Panc1 (cell line): ENCODE data around the gene LARP7.

Source experiments
- CTCF ChIP-seq: fragments of 450-650 bp; IDR thresholded peaks from 2 replicates; pipeline ENCODE4 v1.5.1; 2017; ENCODE audit warnings: mild to moderate bottlenecking
- SIN3A ChIP-seq: IDR thresholded peaks from 2 replicates; pipeline ENCODE4 v1.6.1; 2012; ENCODE audit warnings: low read depth, mild to moderate bottlenecking, low read length, moderate library complexity, borderline replicate concordance; ENCODE audit not compliant: insufficient read depth
- TCF7L2 ChIP-seq: IDR thresholded peaks from 2 replicates; pipeline ENCODE4 v1.6.1; 2011; ENCODE audit warnings: mild to moderate bottlenecking, low read depth, low read length, inconsistent platforms

DNA sequence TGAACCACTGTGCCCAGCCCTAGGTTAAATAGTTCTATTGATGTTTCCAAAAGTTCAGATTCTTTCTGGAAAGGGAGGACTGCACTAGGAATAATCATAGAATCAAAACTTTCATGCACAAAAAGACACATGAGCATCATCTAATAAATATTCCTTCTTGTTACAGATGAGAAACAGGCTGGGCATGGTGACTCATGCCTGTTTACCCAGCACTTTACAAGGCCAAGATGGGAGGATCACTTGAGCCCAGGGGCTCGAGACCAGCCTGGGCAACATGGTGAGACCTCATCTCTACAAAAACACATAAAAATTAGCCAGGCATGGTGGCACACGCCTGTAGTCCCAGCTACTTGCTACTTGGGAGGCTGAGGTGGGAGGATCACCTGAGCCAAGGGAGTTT, 27.7 kb downstream of the LARP7 start:
- TF ChIP-seq CTCF: no peak
- TF ChIP-seq SIN3A: no peak
- no peak for TF ChIP-seq TCF7L2
